Peyer's patch (tissue), 4 donors: Measurements from ENCODE around the gene TUBB1. TPM values are rescaled to one million over a fixed set of nuclear protein-coding genes. Genes with fewer than 3 reads are reported as not detected.

Experiments used
- DNase-seq, 3 donors: peaks; one replicate each; pipeline ENCODE4 v3.0.0-alpha.2; 2017 to 2019
- H3K27ac ChIP-seq, 4 donors: fragments of 200-600 bp; sonication (generic); one replicate each; pipeline ENCODE4 v1.5.1; 2016 to 2019
- H3K27me3 ChIP-seq, 2 donors: fragments of 200-600 bp; sonication (generic); one replicate each; pipeline ENCODE4 v1.5.1; 2019
- H3K36me3 ChIP-seq, 3 donors: fragments of 200-600 bp; sonication (generic); one replicate each; pipeline ENCODE4 v1.5.1; 2016 to 2019
- H3K4me1 ChIP-seq, 4 donors: fragments of 200-600 bp; sonication (generic); one replicate each; pipeline ENCODE4 v1.5.1; 2016 to 2019
- H3K4me3 ChIP-seq, 4 donors: fragments of 200-600 bp; sonication (generic); 1 replicate in 3 of 4; 2 replicates in 1 of 4; pipeline ENCODE4 v1.5.1; 2016 to 2019; ENCODE audit warnings: mild to moderate bottlenecking in 1 of 4
- H3K9me3 ChIP-seq, 4 donors: fragments of 200-600 bp; sonication (generic); one replicate each; pipeline ENCODE4 v1.5.1; 2016 to 2019; ENCODE audit warnings: mild to moderate bottlenecking in 1 of 4
- CTCF ChIP-seq, 6 experiments: fragments of 450-650 bp in 4 of 6; fragments of 200-600 bp in 2 of 6; sonication (generic) in 1 of 6; IDR thresholded peaks; one replicate each; pipeline ENCODE4 v1.5.1; 2017 to 2019; ENCODE audit warnings: antibody characterized with exemption in 6 of 6, mild to moderate bottlenecking in 3 of 6, moderate library complexity in 1 of 6
- POLR2A ChIP-seq, 2 donors: fragments of 450-650 bp; IDR thresholded peaks; one replicate each; pipeline ENCODE4 v1.5.1; 2017; ENCODE audit warnings: antibody characterized with exemption in 2 of 2, mild to moderate bottlenecking in 2 of 2, moderate library complexity in 2 of 2
- total RNA-seq, 4 donors: library from RNA; depleted of rRNA; stranded (reverse); fragments of >200 nt; gene quantifications; one replicate each; pipeline ENCODE4 v1.1.0, GENCODE V29; 2016

Gene TUBB1
- total RNA-seq, 4 donors from 2014 or later: not detected

- Histone ChIP-seq H3K4me1 (no peaks in the 10 kb centered on the region), H3K27ac (no peak overlapping the region), H3K27me3 (no peaks in the 10 kb centered on the region), H3K9me3 (peaks cover 0 to 8% (median 0%) of the 10 kb centered on the region in 4 donors), H3K4me3 (no peak overlapping the region), H3K36me3 (no peaks in the 10 kb centered on the region)
- TF ChIP-seq CTCF (IDR thresholded peaks at IDR 0.05) (no peak), POLR2A (IDR thresholded peaks at IDR 0.05) (no peak)
- DNase-seq: no peak
Observed at GRCh38 chr20:58975353-58975752, 43.9 kb upstream of the TUBB1 start.

GRCh38 chr20:58976061-58976730 lies 43.0 kb upstream of the TUBB1 start:
- H3K4me1 ChIP-seq: no peaks in the 10 kb centered on the region
- no peak overlapping the region for H3K27ac ChIP-seq
- DNase-seq: no peak
- no peak overlapping the region for H3K4me3 ChIP-seq
- no peaks in the 10 kb centered on the region for H3K36me3 ChIP-seq
- peaks cover 0 to 8% (median 0%) of the 10 kb centered on the region in 4 donors for H3K9me3 ChIP-seq
- H3K27me3 ChIP-seq: no peaks in the 10 kb centered on the region
- TF ChIP-seq CTCF (IDR thresholded peaks at IDR 0.05) (no peak), POLR2A (IDR thresholded peaks at IDR 0.05) (no peak)

GRCh38 chr20:58978351-58979190 lies 40.7 kb upstream of the TUBB1 start:
- Histone ChIP-seq H3K9me3 (peaks cover 0 to 8% (median 0%) of the 10 kb centered on the region in 4 donors), H3K36me3 (no peaks in the 10 kb centered on the region), H3K27me3 (no peaks in the 10 kb centered on the region), H3K27ac (no peak overlapping the region), H3K4me3 (no peak overlapping the region), H3K4me1 (peaks cover 0 to 12% (median 4%) of the 10 kb centered on the region in 4 donors)
- TF ChIP-seq CTCF (IDR thresholded peaks at IDR 0.05) (no peak), POLR2A (IDR thresholded peaks at IDR 0.05) (no peak)
- peak in 1 of 3 donors; percentile 12 for DNase-seq

GRCh38 chr20:58980711-58981627 lies 38.3 kb upstream of the TUBB1 start, which contains the start of gene NELFCD:
NELFCD (plus strand) TSS chr20:58981256; CDS start chr20:58981310, 54 bp downstream.
- no peaks in the 10 kb centered on the region for H3K27me3 ChIP-seq
- H3K9me3 ChIP-seq: no peaks in the 10 kb centered on the region
- peak within 1 kb of the TSS; percentile 64 to 97 (median 66) for H3K4me3 ChIP-seq
- TF ChIP-seq CTCF (IDR thresholded peaks at IDR 0.05) (no peak), POLR2A (IDR thresholded peaks at IDR 0.05) (peak; percentile 36 to 74)
- H3K4me1 ChIP-seq: peaks cover 0 to 30% (median 4%) of the 10 kb centered on the region in 4 donors
- peak within 1 kb of the TSS; percentile 80 to 94 (median 84) for H3K27ac ChIP-seq
- no peaks in the 10 kb centered on the region for H3K36me3 ChIP-seq
- DNase-seq: peak; percentile 86 to 96 (median 94)
